ENCODE results near the gene TLL2. TPM values are rescaled to one million over a fixed set of nuclear protein-coding genes. Genes with fewer than 3 reads are reported as not detected.

The TLL2 gene
- total and polyA plus RNA-seq, 9 of the 15 experiments (the other 6 are each of a cell fraction or from before 2014, with no cell fraction given) = 0.09 TPM; not detected in 8

DNA sequence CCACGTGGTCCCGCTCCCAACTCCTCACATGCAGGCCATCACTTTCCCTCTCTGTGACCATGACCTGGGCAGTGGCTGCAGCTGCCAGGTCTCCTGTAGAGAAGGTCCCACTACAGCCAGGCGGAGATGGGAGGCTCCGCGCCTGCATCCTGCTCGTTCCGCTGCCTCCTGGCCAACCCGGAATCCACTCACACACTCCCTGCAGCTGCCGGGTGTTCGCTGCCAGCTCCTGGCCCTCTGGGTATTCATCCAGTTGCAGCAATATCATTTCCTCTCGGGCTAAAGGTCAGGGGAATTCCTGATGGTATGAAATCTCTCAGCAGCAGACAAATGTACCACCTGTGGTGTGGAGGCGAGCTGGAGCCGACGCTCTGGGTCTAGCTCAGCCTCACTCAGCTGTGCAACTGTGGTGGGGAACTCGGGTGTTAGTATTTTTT is 65.7 kb downstream of the TLL2 start:
- DNase-seq (ENCODE audit: extremely low read depth in 1 of 4, low spot score in 3 of 4) (no peak), ATAC-seq (no peak), FAIRE-seq (no peak)
- no peaks in the 10 kb centered on the region for H3K9me1 ChIP-seq (ENCODE audit: control insufficient read depth, insufficient read depth, low read length)
- ChIA-PET CTCF (ENCODE audit: low intra/inter-chr PET ratio) (no interaction called here), POLR2A (no interaction called here)
- H3K36me3 ChIP-seq (ENCODE audit: control insufficient read depth, insufficient read depth, low read length) = no peaks in the 10 kb centered on the region
- H4K20me1 ChIP-seq (replicated peaks; ENCODE audit: control insufficient read depth, insufficient read depth, low read length) = no peaks in the 10 kb centered on the region
- no TSS peak for BruUV-seq (replicated peaks)
- H3K79me2 ChIP-seq (ENCODE audit: control insufficient read depth, insufficient read depth, low read length) = no peaks in the 10 kb centered on the region
- H3K9ac ChIP-seq (ENCODE audit: insufficient read depth in 1 of 2, low read depth in 2 of 2, low read length in 2 of 2) = no peak overlapping the region
- H3K4me3 ChIP-seq = no peak overlapping the region
- no peaks in the 10 kb centered on the region for H3K9me3 ChIP-seq (replicated peaks; ENCODE audit: control insufficient read depth, insufficient read depth, low read depth, low read length)
- H3K4me2 ChIP-seq (ENCODE audit: insufficient read depth, low read length) = no peak overlapping the region
- WGBS (ENCODE audit: insufficient coverage, low coverage, missing lambda C conversion rate) = 6% methylated on average over 15 of the region's 15 CpGs
- TF ChIP-seq SMARCA4 (IDR thresholded peaks at IDR 0.05) (no peak), HDAC2 (IDR thresholded peaks at IDR 0.05) (no peak), CREB3L1 (IDR thresholded peaks at IDR 0.05; ENCODE audit: borderline replicate concordance, low read depth) (no peak), GTF2A2 (tag; IDR thresholded peaks at IDR 0.05) (no peak), CTCFL (IDR thresholded peaks at IDR 0.05; ENCODE audit: borderline replicate concordance, insufficient read depth, low read depth, low read length, poor library complexity, severe bottlenecking) (no peak), PHB (CRISPR knock-in tag; IDR thresholded peaks at IDR 0.05) (no peak), WHSC1 (IDR thresholded peaks at IDR 0.05; ENCODE audit: low read length) (no peak), ZNF282 (CRISPR knock-in tag; IDR thresholded peaks at IDR 0.05) (no peak), NELFE (IDR thresholded peaks at IDR 0.05; ENCODE audit: insufficient read depth, insufficient read length) (no peak), KLF13 (tag; IDR thresholded peaks at IDR 0.05; ENCODE audit: borderline replicate concordance, low read depth) (no peak)
- TF ChIP-seq, protein P1, sequence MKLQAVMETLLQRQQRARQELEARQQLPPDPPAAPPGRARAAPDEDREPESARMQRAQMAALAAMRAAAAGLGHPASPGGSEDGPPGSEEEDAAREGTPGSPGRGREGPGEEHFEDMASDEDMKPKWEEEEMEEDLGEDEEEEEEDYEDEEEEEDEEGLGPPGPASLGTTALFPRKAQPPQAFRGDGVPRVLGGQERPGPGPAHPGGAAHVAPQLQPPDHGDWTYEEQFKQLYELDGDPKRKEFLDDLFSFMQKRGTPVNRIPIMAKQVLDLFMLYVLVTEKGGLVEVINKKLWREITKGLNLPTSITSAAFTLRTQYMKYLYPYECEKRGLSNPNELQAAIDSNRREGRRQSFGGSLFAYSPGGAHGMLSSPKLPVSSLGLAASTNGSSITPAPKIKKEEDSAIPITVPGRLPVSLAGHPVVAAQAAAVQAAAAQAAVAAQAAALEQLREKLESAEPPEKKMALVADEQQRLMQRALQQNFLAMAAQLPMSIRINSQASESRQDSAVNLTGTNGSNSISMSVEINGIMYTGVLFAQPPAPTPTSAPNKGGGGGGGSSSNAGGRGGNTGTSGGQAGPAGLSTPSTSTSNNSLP (IDR thresholded peaks at IDR 0.05; ENCODE audit: borderline replicate concordance, low read depth, low read length) = no peak
- H3K27ac ChIP-seq (ENCODE audit: extremely low read depth, low read depth, low read length) = no peak overlapping the region
- in situ Hi-C loops (cut with MboI) (no loop called here), intact Hi-C loops (cut with micrococcal nuclease) (no loop called here)
- peaks cover 3 to 58% of the 10 kb centered on the region in 2 experiments; a peak in 4 of 5 replicates for H3K27me3 ChIP-seq (ENCODE audit: control insufficient read depth in 2 of 2, insufficient read depth in 2 of 2, low read length in 2 of 2)
- H3K4me1 ChIP-seq (replicated peaks in 1 of 2; ENCODE audit: control insufficient read depth in 2 of 2, insufficient read depth in 2 of 2, low read length in 2 of 2) = no peaks in the 10 kb centered on the region
- no peak overlapping the region for H2AFZ ChIP-seq (ENCODE audit: low read depth, low read length)

All from K562 (cell line).